Aorta (tissue), 5 donors: ENCODE results near the gene RBP3. TPM values are rescaled to one million over a fixed set of nuclear protein-coding genes. Genes with fewer than 3 reads are reported as not detected.

Experiments
- ATAC-seq: fragments of 200-7000 bp; cut with Tn5 transposase; one replicate; pipeline ENCODE4 v1.9.1; 2022; ENCODE audit warnings: moderate library complexity; ENCODE audit not compliant: low FRiP score
- DNase-seq, 2 donors: peaks; one replicate each; pipeline ENCODE4 v3.0.0-alpha.2; 2020
- H3K27ac ChIP-seq, 2 donors: one replicate each; pipeline ENCODE4 v1.5.1; 2013; ENCODE audit warnings: low read length in 2 of 2, mild to moderate bottlenecking in 2 of 2, moderate library complexity in 2 of 2, control low read depth in 1 of 2, inconsistent platforms in 1 of 2, low read depth in 1 of 2
- H3K27me3 ChIP-seq, 2 donors: one replicate each; pipeline ENCODE4 v1.6.1; 2013; ENCODE audit warnings: control low read depth in 1 of 2, low read length in 1 of 2, mild to moderate bottlenecking in 1 of 2, moderate library complexity in 1 of 2; ENCODE audit not compliant: insufficient read depth in 2 of 2, control insufficient read depth in 1 of 2
- H3K36me3 ChIP-seq, 2 donors: one replicate each; pipeline ENCODE4 v1.6.1; 2013; ENCODE audit warnings: control low read depth in 1 of 2, low read length in 1 of 2, mild to moderate bottlenecking in 1 of 2; ENCODE audit not compliant: insufficient read depth in 2 of 2, control insufficient read depth in 1 of 2
- H3K4me1 ChIP-seq, 2 donors: one replicate each; pipeline ENCODE4 v1.6.1; 2013; ENCODE audit warnings: low read length in 2 of 2, control low read depth in 1 of 2, mild to moderate bottlenecking in 1 of 2, moderate library complexity in 1 of 2; ENCODE audit not compliant: insufficient read depth in 2 of 2, control insufficient read depth in 1 of 2
- H3K4me3 ChIP-seq, 2 donors: one replicate each; pipeline ENCODE4 v1.5.1; 2013; ENCODE audit warnings: low read length in 2 of 2, control low read depth in 1 of 2, mild to moderate bottlenecking in 1 of 2
- H3K9me3 ChIP-seq: one replicate; pipeline ENCODE4 v1.6.1; 2013; ENCODE audit warnings: mild to moderate bottlenecking, low read length; ENCODE audit not compliant: control insufficient read depth
- WGBS, 2 donors: extraction: QIAGEN DNeasy Blood & Tissue Kit; methylation state at CpG; one replicate each; pipeline ENCODE4 v1.1.7; 2013; 5-methylcytosine and 5-hydroxymethylcytosine counted together
- intact Hi-C, 2 donors: fragments of 100-400 bp; cut with DNase I; formaldehyde crosslinking; loops; one replicate each; pipeline versions ENCODE4 v1.14.2 to v1.15.0; 2022
- polyA plus RNA-seq, 2 donors: library from polyadenylated mRNA; stranded (reverse); fragments of 200-250 nt; gene quantifications; one replicate each; pipeline ENCODE4 v1.2.3, GENCODE V29; 2013
- total RNA-seq, 2 donors: library from RNA; stranded (reverse); fragmentation: NEBNext Ultra II Directional; extraction: Animal tissue kit (Norgen Biotek cat#: 25700); gene quantifications; one replicate each; pipeline ENCODE4 v1.2.1, GENCODE V29; 2021
- donor health status: healthy with polysubstance abuse.
- donor health status: Bipolar disorder and iron deficiency.
- donor health status: DM: no; HTN: no; CAD: no.
- donor health status: DM: no; HTN: no; CAD: no.
- donor health status: DM: yes; HTN: yes; CAD: no.

The RBP3 gene
- total and polyA plus RNA-seq, 4 donors, result not detected

GRCh38 chr10:47357131-47357582 lies 9.0 kb downstream of the RBP3 start:
- H3K4me3 ChIP-seq, result no peak overlapping the region
- intact Hi-C loops, result no loop called here
- no peaks in the 10 kb centered on the region for H3K9me3 ChIP-seq
- no peaks in the 10 kb centered on the region for H3K36me3 ChIP-seq
- ATAC-seq (no peak), DNase-seq (peak in 1 of 2 donors; percentile 75)
- no peaks in the 10 kb centered on the region for H3K27me3 ChIP-seq
- 95 to 96% methylated on average over 12 of the region's 12 CpGs for WGBS, 2 donors
- no peaks in the 10 kb centered on the region for H3K4me1 ChIP-seq
- H3K27ac ChIP-seq, result no peak overlapping the region

GRCh38 chr10:47357911-47358310 lies 9.7 kb downstream of the RBP3 start:
- Histone ChIP-seq H3K36me3 (no peaks in the 10 kb centered on the region), H3K9me3 (no peaks in the 10 kb centered on the region), H3K4me1 (no peaks in the 10 kb centered on the region), H3K27ac (no peak overlapping the region), H3K4me3 (no peak overlapping the region), H3K27me3 (no peaks in the 10 kb centered on the region)
- 95 to 96% methylated on average over 3 of the region's 3 CpGs for WGBS, 2 donors
- no peak for ATAC-seq
- intact Hi-C loops, result no loop called here
- DNase-seq, result peak in 1 of 2 donors; percentile 24

DNA sequence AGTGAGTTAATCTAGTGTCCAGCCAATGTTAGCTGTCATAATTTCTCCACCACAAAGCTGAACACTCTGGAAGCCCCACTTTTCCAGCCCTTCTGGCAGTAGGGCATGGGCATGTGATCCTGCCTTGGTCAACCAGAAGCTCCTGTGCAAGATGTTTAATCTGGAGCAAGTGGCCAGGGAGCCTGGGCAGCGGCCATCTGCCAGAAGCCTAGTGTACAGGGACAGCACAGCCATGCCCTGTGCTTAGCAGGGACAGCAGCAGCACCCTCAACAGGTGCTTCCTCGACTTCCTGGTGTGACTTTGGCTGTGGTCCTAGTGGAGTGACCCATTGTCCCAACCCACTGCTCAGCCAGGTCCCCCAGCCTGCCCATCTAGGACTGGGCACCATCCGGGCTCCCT lies 10.3 kb downstream of the RBP3 start:
- H3K36me3 ChIP-seq, result no peaks in the 10 kb centered on the region
- DNase-seq, result peak in 1 of 2 donors; percentile 36
- H3K4me3 ChIP-seq, result no peak overlapping the region
- no peak overlapping the region for H3K27ac ChIP-seq
- ATAC-seq, result no peak
- H3K9me3 ChIP-seq, result no peaks in the 10 kb centered on the region
- intact Hi-C loops, result no loop called here
- 91 to 94% methylated on average over 3 of the region's 3 CpGs for WGBS, 2 donors
- no peaks in the 10 kb centered on the region for H3K27me3 ChIP-seq
- no peaks in the 10 kb centered on the region for H3K4me1 ChIP-seq

DNA sequence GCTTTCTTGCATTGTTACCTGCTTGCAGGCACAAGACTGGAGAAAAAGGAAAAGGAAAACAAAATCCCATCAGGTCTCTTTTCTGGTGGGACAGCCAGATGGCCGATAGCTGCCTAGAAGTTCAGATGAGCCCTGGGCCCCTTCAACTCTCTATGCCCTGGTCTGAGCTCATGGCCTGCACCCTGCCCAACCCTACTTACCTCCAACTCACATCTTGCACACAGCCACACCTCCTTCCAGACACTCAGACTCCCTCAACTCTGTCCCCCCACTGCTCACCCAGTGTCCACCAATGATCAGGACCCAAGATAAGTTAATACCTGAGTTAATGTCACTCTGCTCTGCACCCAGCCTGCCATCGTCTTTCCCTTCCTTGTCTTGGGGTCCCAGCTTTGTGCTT lies 10.9 kb downstream of the RBP3 start:
- no peak overlapping the region for H3K4me3 ChIP-seq
- WGBS, 2 donors, result 95 to 98% methylated on average over 2 of the region's 2 CpGs

DNA sequence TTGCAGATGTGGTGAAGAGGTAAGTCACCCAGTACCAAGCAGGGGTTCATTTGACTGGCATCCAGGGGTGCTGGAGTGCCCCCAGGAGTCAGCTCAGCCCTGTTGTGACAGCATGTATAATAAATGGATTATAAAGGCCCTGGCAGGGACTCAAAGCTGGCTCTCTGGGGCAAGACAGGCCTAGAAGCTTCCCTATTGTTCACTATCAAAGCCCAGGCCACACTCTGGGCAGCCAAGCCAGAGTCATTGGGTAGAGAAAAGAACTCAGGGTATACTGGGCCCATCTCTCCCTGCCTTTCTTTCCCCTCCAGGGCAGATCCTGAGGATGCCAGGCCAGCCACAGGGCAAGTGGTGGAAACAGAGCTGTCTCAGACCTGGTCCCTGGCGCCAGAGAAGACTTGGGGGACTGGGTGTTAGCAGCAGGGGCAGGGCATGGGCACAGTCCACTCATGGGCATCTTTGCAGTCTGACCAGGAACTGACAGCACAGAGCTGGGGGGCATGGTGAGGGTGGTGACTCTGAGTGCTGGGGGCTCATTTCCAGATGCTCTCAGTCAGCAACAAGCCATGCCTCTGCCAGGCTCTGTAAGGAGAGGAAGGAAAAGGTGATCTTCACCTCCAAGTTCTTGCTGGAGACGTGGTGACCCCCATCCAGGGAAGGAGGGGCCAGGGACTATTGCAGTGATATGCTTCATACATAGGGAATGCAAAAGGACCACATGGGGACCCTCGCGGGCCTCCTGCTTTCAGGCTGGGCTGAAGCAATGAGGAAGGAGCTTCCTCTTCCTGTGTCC lies 11.7 kb downstream of the RBP3 start:
- intact Hi-C loops, result no loop called here
- WGBS, 2 donors, result 71 to 85% methylated on average over 4 of the region's 4 CpGs
- no peaks in the 10 kb centered on the region for H3K9me3 ChIP-seq
- H3K27me3 ChIP-seq, result no peaks in the 10 kb centered on the region
- H3K4me3 ChIP-seq, result no peak overlapping the region
- H3K4me1 ChIP-seq, result no peaks in the 10 kb centered on the region
- no peaks in the 10 kb centered on the region for H3K36me3 ChIP-seq
- ATAC-seq, result no peak
- peak in 1 of 2 donors; percentile 26 for DNase-seq
- no peak overlapping the region for H3K27ac ChIP-seq

More for the DNA sequence above, 10.9 kb downstream of the RBP3 start:
- H3K4me1 ChIP-seq, result no peaks in the 10 kb centered on the region
- ATAC-seq (no peak), DNase-seq (peak in 1 of 2 donors; percentile 36)
- H3K36me3 ChIP-seq, result no peaks in the 10 kb centered on the region
- H3K9me3 ChIP-seq, result no peaks in the 10 kb centered on the region
- H3K27ac ChIP-seq, result no peak overlapping the region
- intact Hi-C loops, result no loop called here
- no peaks in the 10 kb centered on the region for H3K27me3 ChIP-seq

- WGBS, 2 donors, result 54 to 61% methylated on average over 14 of the region's 14 CpGs
- no peaks in the 10 kb centered on the region for H3K36me3 ChIP-seq
- H3K9me3 ChIP-seq, result no peaks in the 10 kb centered on the region
- intact Hi-C loops, result no loop called here
- ATAC-seq, result no peak
- no peak overlapping the region for H3K27ac ChIP-seq
- peak; percentile 30 to 45 for DNase-seq
- H3K27me3 ChIP-seq, result no peaks in the 10 kb centered on the region
- no peaks in the 10 kb centered on the region for H3K4me1 ChIP-seq
- no peak overlapping the region for H3K4me3 ChIP-seq
Measured at GRCh38 chr10:47360419-47361040, 12.4 kb downstream of the RBP3 start.

GRCh38 chr10:47361293-47361692 lies 13.1 kb downstream of the RBP3 start:
- 70 to 72% methylated on average over 9 of the region's 9 CpGs for WGBS, 2 donors
- Histone ChIP-seq H3K4me1 (no peaks in the 10 kb centered on the region), H3K4me3 (no peak overlapping the region), H3K36me3 (no peaks in the 10 kb centered on the region), H3K27ac (no peak overlapping the region), H3K9me3 (no peaks in the 10 kb centered on the region), H3K27me3 (no peaks in the 10 kb centered on the region)
- no peak for ATAC-seq
- DNase-seq, result peak in 1 of 2 donors; percentile 70
- intact Hi-C loops, result no loop called here

DNA sequence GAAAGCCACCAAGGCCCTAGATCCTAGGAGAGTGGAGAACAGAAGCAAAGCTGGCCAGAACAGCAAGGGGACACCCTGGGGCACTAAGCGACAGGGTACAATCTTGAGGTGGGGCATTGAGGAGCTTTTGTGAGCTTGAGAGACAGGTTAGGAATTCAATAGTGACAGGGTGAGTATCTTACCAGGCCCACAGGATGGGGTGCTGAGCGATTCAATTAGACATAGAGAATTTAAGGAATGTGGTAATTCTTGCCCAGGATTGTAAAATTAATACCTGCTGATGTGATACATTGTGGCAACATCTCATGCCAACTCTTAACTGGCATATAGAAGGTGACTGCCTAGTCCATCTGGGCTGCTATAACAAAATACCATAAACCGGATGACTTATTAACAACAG lies 14.0 kb downstream of the RBP3 start:
- peak in 1 of 2 donors; percentile 8 for DNase-seq
- no peak overlapping the region for H3K4me3 ChIP-seq
- H3K36me3 ChIP-seq, result no peaks in the 10 kb centered on the region
- WGBS, 2 donors, result 94 to 96% methylated on average over 3 of the region's 3 CpGs
- no peaks in the 10 kb centered on the region for H3K4me1 ChIP-seq
- H3K27me3 ChIP-seq, result no peaks in the 10 kb centered on the region
- no peaks in the 10 kb centered on the region for H3K9me3 ChIP-seq
- intact Hi-C loops, result no loop called here
- no peak overlapping the region for H3K27ac ChIP-seq
- ATAC-seq, result no peak

DNA sequence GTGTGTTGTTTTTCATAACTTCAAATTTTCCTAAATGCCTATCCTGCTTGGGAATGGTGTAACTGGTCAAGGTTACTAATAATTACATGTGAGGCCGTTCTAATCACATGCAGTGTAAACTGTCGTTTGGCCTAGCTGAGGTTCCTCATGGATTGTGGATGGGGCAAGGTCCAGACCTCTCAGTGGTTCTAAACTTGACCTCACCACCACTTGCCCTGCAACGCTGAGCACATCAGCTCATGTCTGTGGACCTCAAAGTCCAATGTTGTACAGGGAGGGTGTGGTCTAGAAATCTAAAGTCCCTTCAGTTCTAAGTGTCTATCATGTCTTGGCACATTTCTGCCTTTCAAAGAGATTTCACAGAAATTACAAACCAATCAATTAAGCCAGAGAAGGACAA lies 15.6 kb downstream of the RBP3 start:
- ATAC-seq, result no peak
- peak in 1 of 2 donors; percentile 32 for DNase-seq
- Histone ChIP-seq H3K27me3 (no peaks in the 10 kb centered on the region), H3K9me3 (no peaks in the 10 kb centered on the region), H3K4me1 (no peaks in the 10 kb centered on the region), H3K36me3 (no peaks in the 10 kb centered on the region), H3K27ac (no peak overlapping the region), H3K4me3 (no peak overlapping the region)
- WGBS, 2 donors, result 93 to 94% methylated on average over 3 of the region's 3 CpGs
- intact Hi-C loops, result no loop called here
